NB4 (cell line): ENCODE data around the gene CHST5.

ENCODE experiments used
- TF ChIP-seq, protein P1 (sequence below): IDR thresholded peaks from one replicate; pipeline ENCODE4 v1.5.1; 2012; ENCODE audit warnings: low read depth, low read length
- TF ChIP-seq, protein P2 (sequence below): IDR thresholded peaks from 2 replicates; pipeline ENCODE4 v1.6.1; 2011; ENCODE audit warnings: low read depth, low read length

- TF ChIP-seq, protein P1, sequence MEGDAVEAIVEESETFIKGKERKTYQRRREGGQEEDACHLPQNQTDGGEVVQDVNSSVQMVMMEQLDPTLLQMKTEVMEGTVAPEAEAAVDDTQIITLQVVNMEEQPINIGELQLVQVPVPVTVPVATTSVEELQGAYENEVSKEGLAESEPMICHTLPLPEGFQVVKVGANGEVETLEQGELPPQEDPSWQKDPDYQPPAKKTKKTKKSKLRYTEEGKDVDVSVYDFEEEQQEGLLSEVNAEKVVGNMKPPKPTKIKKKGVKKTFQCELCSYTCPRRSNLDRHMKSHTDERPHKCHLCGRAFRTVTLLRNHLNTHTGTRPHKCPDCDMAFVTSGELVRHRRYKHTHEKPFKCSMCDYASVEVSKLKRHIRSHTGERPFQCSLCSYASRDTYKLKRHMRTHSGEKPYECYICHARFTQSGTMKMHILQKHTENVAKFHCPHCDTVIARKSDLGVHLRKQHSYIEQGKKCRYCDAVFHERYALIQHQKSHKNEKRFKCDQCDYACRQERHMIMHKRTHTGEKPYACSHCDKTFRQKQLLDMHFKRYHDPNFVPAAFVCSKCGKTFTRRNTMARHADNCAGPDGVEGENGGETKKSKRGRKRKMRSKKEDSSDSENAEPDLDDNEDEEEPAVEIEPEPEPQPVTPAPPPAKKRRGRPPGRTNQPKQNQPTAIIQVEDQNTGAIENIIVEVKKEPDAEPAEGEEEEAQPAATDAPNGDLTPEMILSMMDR = no peak
- TF ChIP-seq, protein P2, sequence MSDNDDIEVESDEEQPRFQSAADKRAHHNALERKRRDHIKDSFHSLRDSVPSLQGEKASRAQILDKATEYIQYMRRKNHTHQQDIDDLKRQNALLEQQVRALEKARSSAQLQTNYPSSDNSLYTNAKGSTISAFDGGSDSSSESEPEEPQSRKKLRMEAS = no peak
Observed at GRCh38 chr16:75488322-75488721, 47.6 kb downstream of the CHST5 start.
